Astrocyte of the cerebellum (primary cell): ENCODE data around the gene AMD1.
"Not testable (repeated sequence)": the region's sequence is repeated elsewhere in the genome, so short reads cannot be mapped to it uniquely, and the experiment has no call there.

Source experiments
- DNase-seq: peaks from one replicate; pipeline ENCODE4 v3.0.0-alpha.2; 2011; ENCODE audit warnings: low read depth
- H3K4me3 ChIP-seq: 2 replicates; pipeline ENCODE4 v1.5.1; 2011; ENCODE audit warnings: mild to moderate bottlenecking, low read depth, low read length, moderate library complexity
- in situ Hi-C: cut with HindIII; loops from 2 replicates; pipeline ENCODE4 v1.10.0; 2017; ENCODE audit warnings: low sequenced_read_pairs
- TF ChIP-seq, protein P1 (sequence below): IDR thresholded peaks from 2 replicates; pipeline ENCODE4 v1.5.1; 2012; ENCODE audit warnings: low read length, low read depth, moderate library complexity, mild to moderate bottlenecking; ENCODE audit errors: missing control alignments

AMD1 gene

DNA sequence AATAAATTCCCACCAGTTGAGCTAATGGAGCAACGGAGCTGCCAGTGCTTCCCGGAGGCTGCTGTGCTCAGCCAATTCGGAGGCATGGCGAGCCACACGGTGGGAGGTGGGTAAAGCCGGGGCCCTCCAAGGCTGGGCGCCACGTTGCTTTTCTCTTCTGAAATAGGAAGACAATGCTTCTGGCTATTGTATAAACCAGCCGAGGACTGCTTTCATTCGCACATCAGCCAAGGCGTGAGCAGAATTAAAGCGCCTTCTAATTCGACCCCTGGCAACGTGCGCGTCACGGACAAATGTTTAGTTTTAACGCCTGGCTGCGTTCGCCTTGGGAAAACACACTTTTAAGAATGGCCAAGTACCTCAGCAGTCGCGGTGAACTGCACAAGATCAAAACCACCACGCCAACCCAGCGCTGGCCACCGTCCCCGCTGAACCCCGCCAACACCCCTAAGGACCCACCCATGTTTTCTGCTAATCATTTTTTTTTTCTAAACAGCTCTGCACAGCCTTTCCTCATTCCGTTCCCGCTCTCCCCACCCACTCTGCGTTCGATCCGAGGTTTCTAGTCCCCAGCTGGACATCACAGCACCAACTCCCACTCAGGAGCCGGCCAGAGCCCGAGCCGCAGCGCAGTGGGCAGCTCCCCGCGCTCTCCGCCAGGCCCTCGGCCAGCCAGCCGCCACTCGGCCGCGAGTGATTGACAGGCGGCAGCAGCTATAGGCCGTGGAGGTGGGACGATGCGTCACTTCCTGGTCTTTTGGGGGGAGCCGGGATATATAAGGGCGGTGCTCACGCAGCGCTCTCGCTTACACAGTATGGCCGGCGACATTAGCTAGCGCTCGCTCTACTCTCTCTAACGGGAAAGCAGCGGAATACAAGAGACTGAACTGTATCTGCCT is at the start of gene AMD1:
TSS of gene AMD1 (plus strand) at position 805 of the 899 bp plus-strand sequence. CDS start 321 bp downstream, outside the sequence.
- in situ Hi-C loops: no loop called here
- TF ChIP-seq, protein P1, sequence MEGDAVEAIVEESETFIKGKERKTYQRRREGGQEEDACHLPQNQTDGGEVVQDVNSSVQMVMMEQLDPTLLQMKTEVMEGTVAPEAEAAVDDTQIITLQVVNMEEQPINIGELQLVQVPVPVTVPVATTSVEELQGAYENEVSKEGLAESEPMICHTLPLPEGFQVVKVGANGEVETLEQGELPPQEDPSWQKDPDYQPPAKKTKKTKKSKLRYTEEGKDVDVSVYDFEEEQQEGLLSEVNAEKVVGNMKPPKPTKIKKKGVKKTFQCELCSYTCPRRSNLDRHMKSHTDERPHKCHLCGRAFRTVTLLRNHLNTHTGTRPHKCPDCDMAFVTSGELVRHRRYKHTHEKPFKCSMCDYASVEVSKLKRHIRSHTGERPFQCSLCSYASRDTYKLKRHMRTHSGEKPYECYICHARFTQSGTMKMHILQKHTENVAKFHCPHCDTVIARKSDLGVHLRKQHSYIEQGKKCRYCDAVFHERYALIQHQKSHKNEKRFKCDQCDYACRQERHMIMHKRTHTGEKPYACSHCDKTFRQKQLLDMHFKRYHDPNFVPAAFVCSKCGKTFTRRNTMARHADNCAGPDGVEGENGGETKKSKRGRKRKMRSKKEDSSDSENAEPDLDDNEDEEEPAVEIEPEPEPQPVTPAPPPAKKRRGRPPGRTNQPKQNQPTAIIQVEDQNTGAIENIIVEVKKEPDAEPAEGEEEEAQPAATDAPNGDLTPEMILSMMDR: no peak
- peak within 1 kb of the TSS; percentile 75 for H3K4me3 ChIP-seq
- peak; percentile 94 for DNase-seq

DNA sequence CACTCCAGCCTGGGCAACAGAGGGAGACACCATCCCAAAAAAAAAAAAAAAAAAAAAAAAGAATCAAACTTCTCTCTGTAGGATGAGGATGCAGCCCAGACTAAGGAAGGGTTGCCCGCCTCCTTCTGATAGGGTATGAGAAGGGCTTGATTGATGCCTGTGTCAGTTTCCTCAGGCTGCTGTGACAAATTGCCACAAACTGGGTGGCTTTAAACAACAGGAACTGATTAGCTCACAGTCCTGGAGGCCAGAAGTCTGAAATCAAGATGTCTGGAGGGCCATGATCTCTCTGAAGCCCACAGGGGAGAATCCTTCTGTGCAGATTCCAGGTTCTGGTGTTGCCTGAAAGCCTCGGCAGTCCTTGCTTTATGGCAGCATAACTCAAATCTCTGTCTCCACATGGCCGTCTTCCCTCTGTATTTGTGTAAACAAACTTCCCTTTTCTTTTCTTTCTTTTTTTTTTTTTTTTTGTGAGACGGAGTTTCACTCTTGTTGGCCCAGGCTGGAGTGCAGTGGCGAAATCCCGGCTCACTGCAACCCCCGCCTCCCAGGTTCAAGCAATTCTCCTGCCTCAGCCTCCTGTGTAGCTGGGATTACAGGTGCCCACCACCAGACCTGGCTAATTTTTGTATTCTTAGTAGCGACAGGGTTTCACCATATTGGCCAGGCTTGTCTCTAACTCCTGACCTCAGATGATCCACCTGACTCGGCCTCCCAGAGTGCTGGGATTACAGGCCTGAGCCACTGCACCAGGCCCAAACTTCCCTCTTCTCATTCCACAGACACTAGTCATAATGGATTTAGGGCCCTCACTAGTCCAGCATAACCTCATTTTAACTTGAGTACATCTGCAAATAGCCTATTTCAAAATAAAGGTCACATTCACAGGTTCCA is 48.1 kb upstream of the AMD1 start:
- TF ChIP-seq, protein P1: no peak
- no peak for DNase-seq
- no peak overlapping the region for H3K4me3 ChIP-seq
- in situ Hi-C loops: no loop called here

DNA sequence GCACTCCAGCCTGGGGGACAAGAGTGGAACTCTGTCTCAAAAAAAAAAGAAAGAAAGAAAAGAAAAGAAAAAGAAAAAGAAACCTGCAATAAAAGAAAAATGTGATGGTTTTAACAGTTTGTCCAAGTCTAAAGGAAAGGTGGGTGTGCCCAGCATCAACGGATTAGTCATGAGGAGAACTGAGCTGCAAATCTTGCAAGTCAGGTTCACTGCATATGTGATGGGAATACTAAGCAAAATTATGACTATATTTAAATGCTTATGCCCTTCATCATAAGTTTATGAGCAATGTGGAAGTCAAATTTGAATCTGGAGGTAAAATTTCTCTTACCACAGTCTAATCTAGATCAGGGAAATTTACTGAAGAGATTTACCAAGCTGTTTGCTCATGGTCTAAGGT is 46.2 kb upstream of the AMD1 start:
- TF ChIP-seq, protein P1: no peak
- in situ Hi-C loops: no loop called here
- no peak overlapping the region for H3K4me3 ChIP-seq
- DNase-seq: no peak

DNA sequence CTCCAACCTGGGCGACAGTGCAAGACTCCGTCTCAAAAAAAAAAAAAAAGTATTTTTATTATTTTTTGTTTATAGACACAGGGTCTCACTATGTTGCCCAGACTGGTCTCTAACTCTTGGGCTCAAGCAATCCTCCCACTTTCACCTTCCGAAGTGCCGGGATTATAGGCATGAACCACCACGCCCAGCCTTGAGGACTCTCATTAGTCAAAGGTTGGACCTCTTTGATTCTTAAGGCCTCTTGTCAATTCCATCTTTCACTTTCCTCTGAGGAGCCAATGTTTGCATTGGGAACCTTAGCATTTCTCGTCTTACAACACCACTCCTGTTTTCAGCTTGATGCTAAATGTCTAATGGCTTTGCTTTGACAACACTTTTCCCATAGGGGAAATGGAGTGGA is 43.2 kb upstream of the AMD1 start:
- TF ChIP-seq, protein P1: no peak
- in situ Hi-C loops: no loop called here

DNA sequence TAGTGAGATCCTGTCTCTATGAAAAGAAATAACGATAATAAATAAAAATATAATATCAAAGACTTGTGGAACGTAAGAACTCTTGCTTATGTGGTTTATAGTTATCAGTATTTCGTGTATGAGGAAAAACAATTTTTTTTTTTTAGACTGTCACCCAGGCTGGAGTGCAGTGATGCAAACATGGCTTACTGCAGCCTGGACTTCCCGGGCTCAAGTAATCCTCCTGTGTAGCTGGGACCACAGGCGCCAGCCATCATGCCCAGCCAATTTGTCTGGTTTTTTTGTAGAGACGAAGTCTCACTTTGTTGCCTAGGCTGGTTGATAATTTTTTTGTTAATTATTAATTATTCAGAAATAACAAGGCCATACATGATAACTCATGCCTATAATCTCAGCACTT is 40.8 kb upstream of the AMD1 start:
- in situ Hi-C loops: no loop called here

More for the DNA sequence above, 43.2 kb upstream of the AMD1 start:
- no peak overlapping the region for H3K4me3 ChIP-seq
- no peak for DNase-seq

DNA sequence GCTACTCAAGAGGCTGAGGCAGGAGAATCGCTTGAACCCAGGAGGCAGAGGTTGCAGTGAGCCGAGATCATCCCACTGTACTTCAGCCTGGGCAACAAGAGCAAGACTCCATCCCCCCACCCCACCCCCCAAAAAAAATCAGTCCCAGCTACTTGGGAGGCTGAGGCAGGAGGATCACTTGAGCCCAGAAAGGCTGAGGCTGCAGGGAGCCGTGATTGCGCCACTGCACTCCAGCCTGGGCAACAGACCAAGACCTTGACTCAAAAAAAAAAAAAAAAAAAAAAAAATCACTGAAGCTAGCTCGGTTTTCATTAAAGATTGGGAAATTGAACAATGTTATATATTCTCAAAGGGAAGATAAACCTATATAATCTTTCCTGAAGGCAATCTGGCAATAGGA is 38.8 kb upstream of the AMD1 start:
- H3K4me3 ChIP-seq, DNase-seq, in situ Hi-C loops: not testable (repeated sequence)

More for the DNA sequence above, 40.8 kb upstream of the AMD1 start:
- no peak for DNase-seq
- no peak overlapping the region for H3K4me3 ChIP-seq
- TF ChIP-seq, protein P1: no peak
